ENCODE data around the gene GREB1.

GREB1 gene

DNA sequence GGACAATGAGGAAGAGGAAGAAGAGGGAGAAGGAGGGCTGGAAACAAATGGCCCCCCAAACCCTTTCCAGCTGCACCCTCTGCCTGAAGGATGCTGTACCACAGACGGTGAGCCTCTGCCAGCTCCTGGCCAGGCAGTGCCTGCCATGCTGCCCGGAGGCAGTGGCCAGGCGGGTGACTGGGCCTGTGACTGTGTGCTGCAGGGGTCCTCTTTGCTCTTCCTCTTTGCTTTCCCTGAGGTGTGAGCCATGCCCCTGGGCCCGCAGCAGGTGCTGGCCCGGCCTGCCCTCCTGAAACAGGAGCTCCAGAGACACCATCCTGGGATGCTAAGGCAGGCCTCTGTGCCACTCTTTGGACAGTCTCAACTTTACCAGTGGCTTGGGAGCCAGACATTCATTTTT is 28.6 kb downstream of the GREB1 start:
- DNase-seq, result no peak

DNA sequence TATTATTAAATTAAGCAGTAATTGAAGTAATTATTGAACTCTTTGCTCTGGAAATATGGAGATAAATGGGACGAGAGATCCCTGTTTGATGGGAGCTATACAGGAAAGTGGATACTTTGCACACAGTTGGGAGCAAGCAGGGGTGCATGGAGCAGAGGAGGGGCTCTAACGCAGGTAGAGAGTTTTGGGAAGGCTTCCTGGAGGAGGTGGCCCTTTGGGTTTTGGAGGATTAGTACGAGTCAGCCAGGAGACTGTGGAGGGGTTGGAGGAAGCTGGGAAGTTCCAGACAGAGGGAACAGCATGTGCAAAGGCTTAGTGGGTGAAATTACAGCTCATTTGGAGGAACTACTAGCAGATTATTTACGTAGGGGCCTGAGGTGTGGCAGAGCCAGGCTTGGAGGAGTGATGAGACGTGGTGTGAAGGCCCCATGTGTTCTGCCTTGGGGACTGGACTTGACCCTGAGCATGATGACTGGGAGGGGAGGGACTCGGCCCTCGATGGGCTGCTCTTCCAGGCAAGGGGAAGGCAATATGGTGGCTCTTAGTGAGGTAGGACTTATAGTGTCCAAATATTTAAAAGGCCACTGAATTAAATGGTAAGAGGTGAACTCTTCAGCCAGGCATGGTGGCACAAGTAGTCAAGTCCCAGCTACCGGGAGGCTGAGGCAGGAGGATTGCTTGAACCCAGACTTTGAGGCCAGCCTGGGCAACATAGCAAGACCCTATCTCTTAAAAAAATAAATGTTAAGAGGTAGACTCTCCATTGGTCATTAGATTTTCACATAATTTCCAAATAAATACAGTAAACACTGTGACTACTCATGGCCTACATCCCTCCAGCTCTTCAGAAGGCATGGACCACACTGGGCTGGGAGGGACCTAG is 30.2 kb downstream of the GREB1 start:
- no peak for DNase-seq

DNA sequence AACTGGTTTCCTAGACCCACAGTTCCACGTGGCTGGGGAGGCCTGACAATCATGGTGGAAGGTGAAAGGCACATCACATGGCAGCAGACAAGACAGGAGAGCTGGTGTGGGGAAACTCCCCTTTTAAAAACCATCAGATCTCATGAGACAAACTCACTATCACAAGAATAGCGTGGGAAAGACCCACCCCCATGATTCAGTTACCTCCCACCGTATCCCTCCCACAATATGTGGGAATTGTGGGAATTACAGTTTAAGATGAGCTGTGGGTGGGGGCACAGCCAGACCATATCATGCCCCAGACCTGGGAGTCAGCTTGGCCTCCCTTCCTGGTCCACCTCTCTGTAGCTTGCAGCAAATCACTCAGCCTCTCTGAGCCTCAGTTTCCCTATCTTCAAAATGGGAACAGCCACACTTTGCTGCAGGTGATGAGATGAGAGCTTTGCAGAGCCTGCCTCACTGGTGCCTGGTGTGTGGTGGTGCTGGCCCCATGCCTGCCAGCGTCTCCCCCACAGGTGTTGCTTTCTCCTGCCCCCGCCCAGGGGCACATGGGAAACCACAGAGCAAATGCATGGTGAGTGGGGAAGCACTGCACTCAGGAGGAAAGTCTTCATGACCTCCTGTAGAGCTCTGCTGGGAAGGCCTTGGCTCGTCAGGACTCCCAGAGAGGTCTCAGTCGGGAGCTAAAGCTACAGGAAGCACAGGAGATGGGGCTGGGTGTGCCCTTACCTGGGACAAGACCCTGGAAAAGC is 31.1 kb downstream of the GREB1 start:
- no peak for DNase-seq

DNA sequence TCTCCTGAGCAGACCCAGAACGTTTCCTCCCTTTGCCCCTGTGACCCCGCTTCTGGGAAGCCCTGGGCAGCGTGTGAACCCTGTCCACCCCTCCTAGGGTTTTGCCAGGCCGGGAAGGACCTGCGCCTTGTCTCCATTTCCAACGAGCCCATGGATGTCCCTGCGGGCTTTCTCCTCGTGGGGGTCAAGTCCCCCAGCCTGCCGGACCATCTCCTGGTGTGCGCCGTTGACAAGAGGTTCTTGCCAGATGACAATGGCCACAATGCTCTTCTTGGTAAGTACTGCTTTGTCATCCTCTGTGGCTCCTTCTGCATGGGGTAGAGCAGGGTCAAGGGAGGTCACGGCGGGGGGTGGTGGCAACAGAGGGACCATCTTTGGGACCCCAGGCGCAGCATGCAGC is 32.5 kb downstream of the GREB1 start:
- no peak for DNase-seq

DNA sequence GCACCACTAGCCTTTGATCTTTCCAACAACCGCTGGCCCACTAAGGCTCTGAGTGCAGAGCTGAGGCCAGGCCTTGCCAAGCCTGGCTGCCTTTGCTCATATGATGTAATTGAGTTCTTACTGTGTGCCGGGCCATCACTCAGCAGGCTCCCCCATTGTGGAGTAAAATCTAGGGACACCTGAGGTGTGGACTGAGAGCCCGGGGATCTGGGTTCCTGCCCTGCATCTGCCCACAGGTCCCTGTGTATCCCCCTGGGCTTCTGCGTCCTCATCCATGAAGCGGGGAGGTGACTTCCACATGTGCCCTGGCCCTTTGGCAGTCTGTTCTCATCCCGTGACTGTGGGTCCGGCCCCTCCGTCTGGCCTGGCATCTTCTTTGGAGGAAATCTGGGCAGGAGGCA is 33.8 kb downstream of the GREB1 start:
- DNase-seq, result no peak

DNA sequence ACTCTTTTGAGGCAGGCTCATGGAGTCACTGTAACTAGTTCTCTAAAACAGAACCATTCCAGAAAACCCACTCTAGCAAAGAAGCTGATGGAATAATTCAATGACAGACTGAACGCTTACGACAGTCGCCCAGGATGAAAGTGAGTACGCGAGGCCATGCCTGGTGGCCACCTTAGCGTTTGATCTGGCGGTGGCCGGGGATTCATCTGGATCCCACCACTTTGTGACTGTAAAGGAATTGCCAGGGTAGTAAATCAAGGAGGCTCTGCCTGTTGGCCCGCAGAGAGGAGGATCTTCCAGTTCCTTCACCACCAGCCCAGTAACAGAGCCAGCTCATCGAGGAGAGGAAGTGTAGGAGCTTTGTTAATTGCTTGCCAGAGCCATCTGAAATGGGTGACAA is 34.6 kb downstream of the GREB1 start:
- no peak for DNase-seq

DNA sequence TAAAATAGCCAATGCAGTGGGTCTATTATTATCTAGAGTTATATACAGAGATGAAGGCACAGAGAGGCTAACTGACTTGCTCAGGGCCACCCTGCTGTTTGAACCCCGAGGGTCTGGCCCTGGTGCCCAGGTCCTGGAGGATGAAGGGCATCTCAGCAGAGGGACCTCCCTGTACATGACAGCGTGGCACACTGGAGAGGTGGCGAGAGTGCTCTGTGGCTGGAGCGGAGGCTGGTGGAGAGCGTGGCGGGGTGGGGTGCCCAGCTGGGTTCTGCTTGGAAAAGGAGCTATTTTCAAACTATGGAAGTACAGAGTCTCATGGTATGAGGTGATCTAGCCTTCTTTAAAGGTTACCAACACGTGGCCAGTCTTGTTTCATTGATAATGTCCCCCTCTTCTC is 35.8 kb downstream of the GREB1 start:
- no peak for DNase-seq

DNA sequence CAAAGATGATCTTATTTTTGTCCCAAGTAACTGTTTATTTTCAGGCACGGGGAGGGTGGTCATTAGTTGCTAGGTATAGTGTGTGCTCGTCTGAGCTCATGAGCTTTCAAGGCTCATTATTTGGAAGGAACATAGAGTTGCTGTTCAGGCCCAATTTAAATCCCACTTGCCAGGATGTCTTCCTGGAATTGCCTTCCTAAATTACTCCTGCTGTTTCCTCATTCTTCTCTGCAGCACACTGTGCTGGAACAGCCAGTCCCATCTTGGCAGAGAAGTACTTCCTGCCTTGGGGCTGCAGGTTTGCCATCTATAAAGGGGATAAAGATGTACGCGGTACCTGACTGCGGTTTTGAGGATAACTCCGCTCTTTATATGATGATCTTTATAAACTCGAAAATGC is 37.3 kb downstream of the GREB1 start:
- no peak for DNase-seq

DNA sequence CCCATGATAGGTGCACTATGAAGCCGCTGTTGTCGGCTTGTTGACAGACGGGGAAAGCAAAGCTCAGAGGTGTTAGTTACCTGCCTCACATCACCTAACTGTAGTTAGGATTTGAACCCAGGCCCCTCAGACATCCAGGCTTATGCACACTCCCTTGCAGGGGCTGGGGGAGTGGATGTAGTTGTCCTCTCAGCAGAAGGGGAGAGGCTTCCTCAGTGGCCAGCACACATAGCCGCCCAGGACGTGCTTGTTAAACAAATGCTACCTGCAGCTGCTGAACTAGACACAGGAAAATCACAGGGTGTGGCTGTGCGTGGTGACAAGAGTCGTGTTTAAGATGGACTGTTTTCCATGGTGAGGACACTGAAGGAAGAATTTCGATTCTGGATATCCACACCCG is 39.2 kb downstream of the GREB1 start:
- DNase-seq, result no peak

DNA sequence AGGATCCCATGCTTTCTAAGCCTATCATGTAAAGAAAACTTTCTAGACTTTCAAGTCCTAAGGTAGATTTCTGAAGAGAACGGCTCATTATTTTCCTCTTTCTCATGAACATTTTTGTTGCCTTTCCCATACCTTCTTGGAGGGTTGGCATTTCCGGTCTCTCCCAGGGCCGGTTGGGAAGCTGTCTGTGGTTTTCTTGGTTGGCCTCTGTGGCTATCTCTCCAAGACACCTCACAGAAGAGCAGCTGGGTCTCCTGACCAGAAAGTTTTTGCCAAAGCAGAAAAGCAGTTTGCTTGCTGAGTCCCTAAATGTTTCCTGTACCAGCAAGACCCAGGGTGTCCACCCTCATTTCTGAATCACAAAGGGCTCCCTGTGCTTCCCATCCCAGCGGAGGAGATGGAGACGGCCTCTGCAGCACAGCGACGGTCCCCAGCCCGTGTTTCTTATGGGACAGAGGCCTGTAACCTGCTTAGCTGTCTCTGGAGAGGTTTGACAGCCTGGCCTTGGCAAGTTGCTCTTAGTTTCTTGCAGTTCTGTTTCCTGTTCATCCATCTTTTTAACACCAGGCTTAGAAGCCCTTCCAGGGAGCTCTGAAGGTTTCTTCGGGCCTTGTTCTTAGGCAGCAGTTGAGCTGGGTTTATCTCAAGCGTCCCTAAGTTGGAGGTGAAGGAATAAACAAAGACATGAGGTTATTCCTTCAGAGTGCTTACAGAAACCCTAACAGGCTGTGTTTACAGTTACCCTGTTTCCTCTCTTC is 39.8 kb downstream of the GREB1 start:
- DNase-seq, result no peak

DNA sequence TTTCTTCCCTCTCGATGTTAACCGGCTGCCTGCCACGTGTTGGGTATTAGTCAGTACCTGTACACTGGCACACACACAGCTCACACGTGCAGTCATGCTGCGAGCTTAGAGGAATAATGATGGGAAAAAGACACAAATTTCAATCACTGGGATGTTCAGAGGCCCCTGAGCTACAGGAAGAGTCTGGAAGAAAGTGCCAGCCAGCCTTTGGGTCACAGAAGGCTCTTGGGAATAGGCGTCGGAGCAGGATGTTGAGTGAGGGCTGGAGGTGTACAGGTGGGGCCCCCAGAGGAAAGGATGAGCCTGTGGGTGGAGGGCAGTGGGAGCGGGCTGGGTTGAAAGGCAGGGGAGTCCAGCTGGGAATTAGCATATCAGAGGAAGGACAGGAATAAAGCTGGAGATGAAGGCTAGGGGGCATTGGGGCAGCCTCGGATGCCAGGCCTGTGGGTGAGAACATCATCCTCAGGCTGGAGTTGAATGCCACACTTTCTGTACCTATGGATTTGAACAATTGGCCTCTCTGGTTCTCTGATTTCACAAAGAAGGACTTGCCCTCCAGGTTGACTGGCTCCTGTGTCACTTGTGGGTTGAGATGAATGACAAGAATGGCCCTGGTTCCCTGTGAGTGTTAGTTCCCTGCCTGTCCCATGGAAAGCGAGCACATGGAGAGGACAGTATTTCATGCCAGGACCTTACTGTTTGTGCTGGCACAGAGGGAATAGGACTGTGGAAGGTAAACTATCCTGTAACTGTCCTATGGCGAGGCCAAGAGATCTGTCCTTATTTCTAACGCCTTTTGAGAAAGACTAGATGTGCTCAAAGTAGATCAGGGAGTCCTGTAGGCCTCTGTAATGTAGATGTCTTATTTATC is 40.6 kb downstream of the GREB1 start:
- DNase-seq, result no peak

DNA sequence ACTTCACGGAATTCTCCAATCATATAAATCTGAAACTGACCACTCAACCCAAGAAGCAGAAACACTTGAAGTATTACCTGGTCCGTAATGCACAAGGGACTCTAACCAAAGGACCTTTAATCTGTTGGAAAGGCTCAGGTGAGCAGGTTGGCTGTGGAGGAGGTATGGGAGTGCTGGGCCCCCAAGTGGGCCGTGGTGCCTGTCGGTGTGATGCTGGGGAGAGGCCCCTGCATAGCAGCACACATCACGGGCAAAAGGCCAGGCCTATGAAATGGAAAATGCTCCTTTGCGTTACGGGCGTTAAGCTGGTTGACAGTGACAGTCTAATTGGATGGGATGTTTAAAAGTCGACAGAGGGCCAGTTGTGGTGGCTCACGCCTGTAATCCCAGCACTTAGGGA is 42.6 kb downstream of the GREB1 start:
- DNase-seq, result no peak

DNA sequence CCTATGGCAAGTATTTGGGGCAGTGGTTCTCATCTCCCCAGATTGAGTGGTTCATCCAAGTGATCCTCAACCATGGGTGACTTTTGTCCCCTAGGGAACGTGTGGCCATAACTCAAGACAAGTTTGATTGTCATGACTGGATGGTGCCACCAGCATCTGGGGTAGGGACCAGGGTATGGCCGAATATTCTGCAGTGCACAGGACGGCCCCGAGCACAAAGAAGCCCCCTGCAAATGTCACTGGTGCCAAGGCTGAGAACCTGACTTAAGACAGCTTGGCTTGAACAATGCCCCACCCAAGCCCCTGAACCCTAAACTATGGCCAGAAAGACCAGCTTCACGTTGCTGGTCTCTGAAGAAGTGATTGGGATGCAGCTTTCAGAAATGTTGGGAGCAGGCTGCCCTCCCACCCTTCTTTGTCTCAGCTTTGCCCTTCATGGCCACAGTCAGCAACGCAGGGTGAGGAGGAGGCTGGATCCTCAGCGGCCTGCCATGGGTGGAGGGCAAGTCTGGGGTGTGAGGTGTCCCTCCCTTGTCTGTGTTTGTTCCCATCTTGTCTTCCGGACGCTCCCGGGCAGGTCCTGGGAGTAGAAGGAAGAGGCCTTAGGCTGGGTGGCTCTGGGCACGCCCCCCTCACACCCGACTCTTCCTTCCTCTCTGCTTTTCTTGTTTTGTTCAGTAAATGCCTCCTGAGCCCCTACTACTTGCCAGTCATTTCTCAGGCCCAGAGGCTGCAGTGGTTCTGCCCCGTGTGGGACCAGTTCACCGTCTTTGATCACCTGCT is 43.4 kb downstream of the GREB1 start:
- DNase-seq, result no peak

DNA sequence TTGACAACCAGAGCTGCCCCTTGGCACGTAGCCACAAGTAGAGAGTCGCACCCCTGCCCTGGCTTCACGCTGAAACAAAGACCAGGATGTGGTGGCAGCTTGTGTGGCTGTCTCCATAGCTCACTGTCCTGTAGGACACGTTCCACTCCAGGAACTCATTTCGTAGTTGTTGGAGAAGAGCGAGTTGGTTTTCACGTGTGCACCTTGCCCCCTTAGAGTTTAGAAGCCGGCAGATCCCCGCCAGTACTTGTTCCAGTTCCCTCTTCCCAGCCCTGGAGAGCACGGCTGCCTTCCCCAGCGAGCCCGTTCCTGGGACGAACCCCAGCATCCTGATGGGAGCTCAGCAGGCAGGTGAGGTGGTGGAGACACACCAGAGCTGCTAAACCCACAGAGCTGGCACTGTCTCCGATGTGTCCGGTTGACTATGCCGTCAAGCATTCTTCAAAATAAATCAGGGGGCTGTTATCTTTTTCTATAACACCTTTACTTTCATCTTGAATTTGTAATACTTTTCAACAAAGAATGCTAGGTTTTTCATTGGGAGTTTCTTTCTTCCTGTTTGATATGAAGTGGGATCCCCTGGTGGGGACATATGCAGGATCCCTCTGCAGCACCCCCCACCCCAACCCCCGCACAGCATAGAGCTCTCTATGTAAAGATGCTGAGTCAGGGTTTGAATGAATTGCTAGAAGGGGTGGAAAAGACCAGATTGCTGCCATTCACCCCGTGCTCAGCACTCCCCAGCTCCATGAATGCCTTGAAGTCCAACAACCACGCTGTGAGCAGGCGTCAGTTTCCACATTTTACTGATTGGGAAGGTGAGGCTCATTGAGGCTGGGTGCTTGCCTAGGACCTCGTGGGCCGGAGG is 44.5 kb downstream of the GREB1 start:
- no peak for DNase-seq

DNA sequence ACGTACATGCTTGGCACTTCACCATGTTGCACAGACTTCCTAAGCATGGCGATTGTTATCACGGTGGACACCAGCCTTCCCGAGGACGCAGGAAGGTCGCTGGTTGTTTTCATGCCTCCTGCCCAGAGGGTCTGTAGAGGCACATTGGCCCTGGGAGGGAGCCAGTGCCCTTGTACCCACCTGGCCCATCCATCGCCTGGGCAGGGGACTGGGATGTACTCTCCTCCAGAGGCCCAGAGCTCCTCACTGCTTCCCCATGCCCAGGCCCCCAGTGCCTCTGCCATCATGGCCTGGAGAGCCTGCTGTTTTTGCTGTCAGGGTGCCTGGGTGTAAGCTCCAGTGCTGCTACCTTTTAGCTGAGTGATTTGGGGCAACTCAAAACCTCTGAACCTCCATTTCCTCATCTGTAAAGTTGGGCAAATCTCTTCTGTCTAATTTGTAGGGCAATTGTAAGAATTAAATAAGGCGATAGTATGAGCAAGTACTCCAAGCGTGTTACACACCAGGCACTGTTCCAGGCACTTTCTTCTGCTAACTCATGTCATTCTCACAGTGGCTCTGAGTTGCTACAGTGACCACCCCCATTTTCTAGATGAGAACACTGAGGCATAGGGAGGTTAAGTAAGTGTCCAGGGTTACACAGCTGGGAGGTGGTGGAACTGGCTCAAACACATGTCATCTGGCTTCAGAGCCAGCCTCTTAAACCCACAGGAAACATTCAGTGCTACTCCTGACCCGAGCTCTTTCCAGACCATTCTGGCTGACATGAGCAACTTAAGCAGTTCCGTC is 45.3 kb downstream of the GREB1 start:
- DNase-seq, result no peak

DNA sequence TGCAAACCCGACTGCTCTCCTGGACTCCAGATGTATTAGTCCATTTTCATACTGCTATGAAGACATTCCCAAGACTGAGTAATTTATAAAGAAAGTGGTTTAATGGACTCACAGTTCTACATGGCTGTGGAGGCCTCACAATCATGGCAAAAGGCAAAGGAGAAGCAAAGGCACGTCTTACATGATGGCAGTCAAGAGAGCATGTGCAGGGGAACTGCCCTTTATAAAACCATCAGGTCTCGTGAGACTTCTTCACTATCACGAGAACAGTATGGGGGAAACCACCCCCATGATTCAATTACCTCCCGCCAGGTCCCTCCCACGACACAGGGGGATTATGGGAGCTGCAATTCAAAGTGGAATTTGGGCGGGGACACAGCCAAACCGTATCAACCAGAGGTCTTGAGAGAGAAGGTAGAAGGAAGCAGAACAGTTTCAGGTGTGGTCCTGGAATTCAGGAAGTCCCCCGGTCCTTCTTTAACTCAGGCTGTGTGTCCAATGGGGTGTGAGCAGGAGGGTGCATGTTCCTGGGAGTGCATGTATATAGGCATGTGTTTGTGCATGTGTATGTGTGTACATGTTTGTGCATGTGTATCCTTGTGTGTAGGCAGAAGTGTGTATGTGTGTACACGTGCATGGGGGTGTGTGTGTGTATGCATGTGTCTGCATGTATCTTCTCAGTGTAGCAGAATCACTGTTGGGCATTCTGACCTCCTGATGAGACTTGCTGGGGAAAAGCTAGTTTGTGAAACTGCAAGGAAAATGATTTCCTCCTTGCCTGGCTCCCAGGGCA is 46.2 kb downstream of the GREB1 start:
- no peak for DNase-seq

DNA sequence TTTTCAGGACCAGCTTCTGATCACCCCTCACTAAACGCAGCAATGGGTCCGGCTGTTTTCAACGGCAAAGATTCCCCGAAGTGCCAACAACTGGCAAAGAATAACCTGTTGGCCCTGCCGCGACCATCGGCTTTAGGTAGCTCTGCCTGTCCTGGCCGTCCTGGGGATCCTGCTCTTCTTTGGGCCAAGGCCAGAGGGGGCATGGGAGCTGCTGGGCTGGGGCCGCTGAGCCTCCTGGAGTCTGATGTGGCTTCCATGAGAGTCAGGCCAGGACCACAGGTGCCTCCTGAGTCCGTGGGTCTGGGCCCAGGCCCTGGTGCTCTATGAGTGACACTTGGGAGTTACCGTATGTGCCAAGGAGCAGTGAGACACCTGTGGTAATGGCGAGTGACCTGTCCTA is 46.9 kb downstream of the GREB1 start:
- DNase-seq, result no peak

DNA sequence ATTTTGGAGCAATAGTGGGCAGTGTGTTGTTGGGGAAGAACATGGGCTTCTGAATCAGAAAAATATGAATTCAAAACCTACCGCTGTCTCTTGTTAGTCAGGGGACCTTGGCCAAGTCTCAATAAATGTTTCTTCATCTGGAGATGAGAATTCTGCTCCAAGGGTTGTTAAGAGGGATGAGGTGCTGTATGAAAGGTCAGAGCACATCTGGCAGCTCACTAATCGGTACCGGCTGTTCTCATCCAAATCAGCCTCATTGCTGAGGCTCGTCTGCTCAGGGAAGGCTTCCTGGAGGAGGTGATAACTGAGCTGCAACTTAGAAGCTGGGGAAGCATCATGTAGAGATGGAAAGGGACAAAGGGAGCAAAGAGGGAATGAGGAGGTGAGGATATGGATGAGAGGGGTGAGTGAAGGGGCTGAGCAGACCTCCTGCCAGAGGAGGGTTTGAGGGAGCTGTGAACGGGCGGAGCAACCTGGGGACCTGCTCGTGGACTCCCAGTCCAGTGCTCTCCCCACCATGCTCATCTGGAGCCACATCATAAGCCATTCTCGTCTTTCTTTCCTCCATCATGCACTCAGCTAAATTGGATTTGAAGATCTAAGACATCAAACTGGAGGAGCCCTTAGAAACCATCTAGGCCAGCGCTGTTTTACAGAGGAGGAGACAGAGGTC is 47.4 kb downstream of the GREB1 start:
- no peak for DNase-seq

Measured in hematopoietic multipotent progenitor cell treated with erythropoietin and hydrocortisone succinate and interleukin-3 and kit ligand, for 6 days (in vitro differentiated cells).